Caki2 (cell line): ENCODE measurements around the gene CLASRP. TPM values are rescaled to one million over a fixed set of nuclear protein-coding genes. Genes with fewer than 3 reads are reported as not detected.
"Not testable (repeated sequence)": the region's sequence is repeated elsewhere in the genome, so short reads cannot be mapped to it uniquely, and the experiment has no call there.

ENCODE experiments used
- DNase-seq: peaks from one replicate; pipeline ENCODE4 v3.0.0-alpha.2; 2015; ENCODE audit warnings: low read depth
- in situ Hi-C: cut with HindIII; loops from 2 replicates; pipeline ENCODE4 v1.10.0; 2016; ENCODE audit warnings: low sequenced_read_pairs, low pct_unique_long_range_greater_than_20kb, mixed read lengths
- total RNA-seq: library from RNA; depleted of rRNA; stranded (reverse); fragments of >200 nt; shearing (Covaris generic); gene quantifications from 2 replicates; pipeline ENCODE4 v1.2.3, GENCODE V29; 2014; ENCODE audit warnings: low replicate concordance; rRNA removed

The CLASRP gene, protein sequence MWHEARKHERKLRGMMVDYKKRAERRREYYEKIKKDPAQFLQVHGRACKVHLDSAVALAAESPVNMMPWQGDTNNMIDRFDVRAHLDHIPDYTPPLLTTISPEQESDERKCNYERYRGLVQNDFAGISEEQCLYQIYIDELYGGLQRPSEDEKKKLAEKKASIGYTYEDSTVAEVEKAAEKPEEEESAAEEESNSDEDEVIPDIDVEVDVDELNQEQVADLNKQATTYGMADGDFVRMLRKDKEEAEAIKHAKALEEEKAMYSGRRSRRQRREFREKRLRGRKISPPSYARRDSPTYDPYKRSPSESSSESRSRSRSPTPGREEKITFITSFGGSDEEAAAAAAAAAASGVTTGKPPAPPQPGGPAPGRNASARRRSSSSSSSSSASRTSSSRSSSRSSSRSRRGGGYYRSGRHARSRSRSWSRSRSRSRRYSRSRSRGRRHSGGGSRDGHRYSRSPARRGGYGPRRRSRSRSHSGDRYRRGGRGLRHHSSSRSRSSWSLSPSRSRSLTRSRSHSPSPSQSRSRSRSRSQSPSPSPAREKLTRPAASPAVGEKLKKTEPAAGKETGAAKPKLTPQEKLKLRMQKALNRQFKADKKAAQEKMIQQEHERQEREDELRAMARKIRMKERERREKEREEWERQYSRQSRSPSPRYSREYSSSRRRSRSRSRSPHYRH
- total RNA-seq, result 10.1 and 13.8 TPM in 2 replicates

DNA sequence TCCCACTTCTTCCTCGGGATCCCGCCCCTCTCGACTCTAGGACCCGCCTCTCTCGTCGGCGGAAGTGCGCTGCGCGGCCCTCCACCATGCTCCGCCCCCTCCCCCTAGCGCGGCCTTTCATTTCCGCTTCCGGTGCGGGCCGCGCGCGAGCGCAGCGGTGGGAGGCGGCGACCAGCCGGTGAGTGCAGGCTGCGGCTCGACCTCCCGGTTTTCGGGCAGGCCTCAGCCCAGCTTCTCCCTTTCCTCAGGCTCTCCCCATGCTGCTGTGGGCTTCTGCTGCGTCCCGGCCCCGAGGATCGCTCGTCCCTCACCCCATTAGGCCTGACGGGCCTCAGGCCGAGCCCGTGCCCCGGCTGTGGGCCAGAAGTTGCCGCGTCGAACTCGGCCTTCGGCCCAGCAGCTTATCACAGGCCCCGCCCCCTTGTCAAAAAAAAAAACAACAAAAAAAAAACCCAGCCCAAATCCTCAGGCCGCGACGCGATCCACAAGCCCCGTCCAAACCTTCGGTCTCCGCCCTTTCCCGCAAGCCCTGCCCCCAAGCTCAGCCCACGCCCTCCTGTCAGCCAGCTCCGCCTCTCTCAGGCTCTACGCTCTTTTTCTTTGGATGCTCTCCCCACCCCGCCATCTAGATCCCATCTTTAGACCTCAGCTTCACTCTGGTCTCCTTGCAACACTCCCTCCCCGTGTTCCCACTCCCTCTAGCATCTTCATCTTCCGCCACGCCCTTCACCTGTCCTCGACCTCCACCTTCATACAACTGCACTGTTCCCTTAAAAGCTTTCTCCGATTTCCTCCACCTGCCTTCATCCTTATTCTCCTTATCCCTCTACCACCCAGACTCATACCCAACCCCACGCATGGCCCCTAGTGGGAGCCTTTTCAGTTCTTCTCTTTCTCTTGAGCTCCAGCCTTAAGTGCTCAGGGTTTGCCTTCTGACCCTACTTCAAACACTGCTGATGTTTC lies at the start of gene CLASRP:
Gene CLASRP (plus strand): TSS at position 115 of the 963 bp plus-strand sequence. CDS start 1,168 bp downstream, outside the sequence.
- in situ Hi-C loops, result no loop called here
- peak; percentile 92 for DNase-seq

DNA sequence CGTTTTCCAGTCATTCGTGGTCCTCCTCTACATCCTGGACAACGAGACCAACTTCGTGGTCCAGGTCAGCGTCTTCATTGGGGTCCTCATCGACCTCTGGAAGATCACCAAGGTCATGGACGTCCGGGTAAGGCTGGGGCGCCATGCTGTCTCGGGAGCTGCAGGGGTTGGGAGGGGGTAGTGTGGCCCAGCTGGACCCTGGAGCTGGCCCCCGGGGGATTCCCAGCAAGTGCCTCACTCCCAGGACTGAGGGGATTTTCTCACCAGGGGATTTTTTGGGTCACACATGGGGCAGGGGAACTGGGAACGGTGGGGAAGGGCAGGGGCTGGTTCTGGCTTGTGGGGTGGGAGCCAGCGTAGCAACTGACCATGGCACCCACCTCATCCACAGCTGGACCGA lies 48.4 kb upstream of the CLASRP start:
- no peak for DNase-seq
- in situ Hi-C loops, result no loop called here

DNA sequence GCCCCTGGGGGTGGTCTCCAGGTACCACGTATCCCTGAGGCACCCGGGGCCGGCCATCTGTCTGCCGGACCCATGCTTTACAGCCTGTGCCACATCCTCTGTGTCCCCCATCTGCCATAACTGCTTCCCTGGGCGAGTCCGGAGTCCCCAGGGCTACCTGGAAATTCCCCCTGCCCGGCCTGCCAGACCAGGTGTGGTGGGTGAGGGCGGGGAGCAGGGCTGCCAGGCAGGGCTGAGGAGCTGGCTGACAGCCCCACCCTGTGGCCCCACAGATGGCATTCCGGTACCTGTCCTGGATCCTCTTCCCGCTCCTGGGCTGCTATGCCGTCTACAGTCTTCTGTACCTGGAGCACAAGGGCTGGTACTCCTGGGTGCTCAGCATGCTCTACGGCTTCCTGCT lies 47.9 kb upstream of the CLASRP start:
- in situ Hi-C loops, result no loop called here
- no peak for DNase-seq

DNA sequence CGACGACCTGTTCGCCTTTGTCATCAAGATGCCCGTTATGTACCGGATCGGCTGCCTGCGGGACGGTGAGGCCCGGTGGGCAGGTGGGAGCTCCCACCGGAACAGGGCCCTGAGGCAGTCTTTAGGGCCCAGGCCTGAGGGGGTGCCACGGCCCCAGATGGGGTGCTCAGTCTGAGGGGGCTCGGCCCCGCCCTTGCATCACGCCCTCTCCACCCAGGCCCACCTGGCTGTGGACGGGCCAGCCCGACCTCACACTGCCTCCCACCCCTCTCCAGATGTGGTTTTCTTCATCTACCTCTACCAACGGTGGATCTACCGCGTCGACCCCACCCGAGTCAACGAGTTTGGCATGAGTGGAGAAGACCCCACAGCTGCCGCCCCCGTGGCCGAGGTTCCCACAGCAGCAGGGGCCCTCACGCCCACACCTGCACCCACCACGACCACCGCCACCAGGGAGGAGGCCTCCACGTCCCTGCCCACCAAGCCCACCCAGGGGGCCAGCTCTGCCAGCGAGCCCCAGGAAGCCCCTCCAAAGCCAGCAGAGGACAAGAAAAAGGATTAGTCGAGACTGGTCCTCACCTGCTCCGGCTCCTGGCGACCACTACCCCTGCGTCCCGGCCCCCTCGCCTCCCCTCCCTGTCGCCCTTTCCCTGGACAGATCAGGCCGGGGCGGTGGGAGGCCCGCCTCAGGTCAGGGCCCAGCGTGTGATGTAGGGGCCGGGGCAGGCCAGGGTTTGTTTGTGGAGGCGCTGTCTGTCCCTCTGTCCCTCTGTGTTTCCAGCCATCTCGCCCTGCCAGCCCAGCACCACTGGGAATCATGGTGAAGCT lies 46.3 kb upstream of the CLASRP start:
- in situ Hi-C loops, result no loop called here

DNA sequence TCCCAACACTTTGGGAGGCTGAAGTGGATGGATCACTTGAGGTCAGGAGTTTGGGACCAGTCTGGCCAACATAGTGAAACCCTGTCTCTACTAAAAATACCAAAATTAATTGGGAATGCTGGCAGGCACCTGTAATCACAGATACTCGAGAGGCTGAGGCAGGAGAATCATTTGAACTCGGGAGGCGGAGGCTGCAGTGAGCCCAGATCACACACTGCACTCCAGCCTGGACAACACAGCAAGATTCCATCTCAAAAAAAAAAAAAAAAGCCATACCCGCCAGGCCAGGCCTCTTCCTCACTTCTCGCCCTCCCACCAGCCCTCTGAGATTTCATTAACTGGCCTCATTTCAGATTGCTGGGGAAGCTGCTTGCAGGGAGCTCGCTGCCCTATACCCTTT lies 45.3 kb upstream of the CLASRP start:
- DNase-seq, result no peak
- in situ Hi-C loops, result no loop called here

More for the DNA sequence above, 46.3 kb upstream of the CLASRP start:
- no peak for DNase-seq

DNA sequence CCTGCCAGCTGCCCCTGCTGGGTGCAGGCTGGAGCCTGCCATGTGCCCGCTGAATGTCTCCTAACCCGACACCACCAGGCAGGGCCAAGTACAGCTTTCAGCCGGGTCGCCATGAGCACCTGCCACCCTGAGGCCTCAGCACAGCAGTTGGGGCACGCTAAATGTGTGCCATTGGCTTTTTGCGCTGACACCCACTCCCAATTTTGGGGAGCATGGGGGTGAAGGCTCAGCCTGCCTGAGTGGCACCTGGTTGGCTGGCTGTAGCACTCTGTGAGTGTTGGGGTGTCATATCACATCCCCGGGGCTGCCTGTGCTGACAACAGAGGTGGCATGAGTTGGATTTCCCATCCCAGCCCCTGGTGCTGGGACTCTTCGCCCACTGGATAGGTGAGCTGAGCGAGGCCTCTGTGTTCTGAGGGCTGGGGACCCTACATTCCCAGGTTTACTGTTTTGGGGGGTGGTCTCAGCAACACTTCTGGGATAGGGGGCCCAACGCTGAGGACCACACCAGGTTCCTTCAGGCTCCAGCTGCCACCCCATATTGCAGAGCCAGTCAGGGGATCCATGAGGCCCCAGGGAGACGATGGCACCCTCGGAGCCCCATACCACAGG lies 44.8 kb upstream of the CLASRP start:
- in situ Hi-C loops, result no loop called here
- DNase-seq, result no peak

DNA sequence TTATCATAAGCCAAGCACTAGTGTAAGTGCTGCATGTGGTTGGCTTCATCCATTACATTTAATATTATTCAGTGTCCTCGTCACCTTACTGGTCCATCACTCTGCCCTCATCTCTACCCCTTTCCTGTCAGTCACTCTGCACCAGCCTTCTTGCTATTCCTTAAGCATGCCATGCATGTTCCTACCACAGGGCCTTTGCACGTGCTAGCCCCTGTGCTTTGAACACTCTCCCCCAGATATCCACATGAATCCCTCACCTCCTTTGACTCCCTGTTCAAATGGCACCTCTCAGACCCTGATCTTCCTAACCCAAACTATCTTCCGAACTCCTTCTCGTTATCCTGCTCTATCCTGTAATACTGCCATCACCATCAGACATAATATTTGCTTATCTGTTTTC lies 40.8 kb upstream of the CLASRP start:
- in situ Hi-C loops, result no loop called here
- DNase-seq, result no peak

DNA sequence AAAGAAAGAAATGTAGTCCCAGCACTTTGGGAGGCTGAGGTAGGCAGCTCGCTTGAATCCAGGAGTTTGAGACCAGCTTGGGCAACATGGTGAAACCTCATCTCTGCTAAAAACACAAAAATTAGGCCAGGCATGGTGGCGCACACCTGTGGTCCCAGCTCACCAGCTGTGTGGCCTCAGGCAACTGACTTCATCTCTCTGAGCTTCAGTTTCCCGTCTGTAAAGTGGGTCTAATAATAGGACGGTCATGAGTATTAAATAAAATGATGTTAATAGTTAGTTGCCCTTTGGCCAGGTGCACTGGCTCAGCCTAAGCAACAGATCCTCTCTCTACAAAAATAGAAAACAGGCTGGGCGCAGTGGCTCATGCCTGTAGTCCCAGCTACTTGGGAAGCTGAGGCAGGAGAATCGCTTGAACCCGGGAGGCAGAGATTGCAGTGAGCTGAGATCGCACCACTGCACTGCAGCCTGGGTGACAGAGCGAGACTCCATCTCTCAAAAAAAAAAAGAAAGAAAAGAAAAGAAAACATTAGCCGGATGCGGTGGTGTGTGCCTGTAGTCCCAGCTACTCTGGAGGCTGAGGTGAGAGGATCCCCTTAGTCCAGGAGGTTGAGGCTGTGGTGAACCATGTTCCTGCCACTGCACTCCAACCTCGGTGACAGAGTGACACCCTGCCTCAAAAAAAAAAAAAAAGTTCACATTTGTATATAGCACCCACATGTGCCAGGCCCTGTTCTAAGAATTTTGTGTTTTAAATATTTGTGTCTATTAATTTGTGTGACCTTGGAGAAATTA lies 39.5 kb upstream of the CLASRP start:
- in situ Hi-C loops, result not testable (repeated sequence)

DNA sequence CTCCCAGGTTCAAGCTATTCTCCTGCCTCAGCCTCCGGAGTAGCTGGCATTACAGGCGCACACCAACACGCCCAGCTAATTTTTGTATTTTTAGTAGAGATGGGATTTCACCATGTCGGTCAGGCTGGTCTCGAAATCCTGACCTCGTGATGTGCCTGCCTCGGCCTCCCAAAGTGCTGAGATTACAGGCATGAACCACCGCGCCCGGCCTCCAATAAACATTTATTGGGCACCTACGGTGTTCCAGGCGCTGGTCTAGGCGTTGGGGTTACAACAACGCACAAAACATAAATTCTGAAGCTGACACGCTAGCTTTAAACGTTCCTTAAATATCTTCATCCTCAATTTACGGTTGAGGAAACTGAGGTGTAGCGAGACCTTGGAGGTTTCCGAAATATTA lies 38.2 kb upstream of the CLASRP start:
- DNase-seq, in situ Hi-C loops: not testable (repeated sequence)

More for the DNA sequence above, 39.5 kb upstream of the CLASRP start:
- DNase-seq, result not testable (repeated sequence)

DNA sequence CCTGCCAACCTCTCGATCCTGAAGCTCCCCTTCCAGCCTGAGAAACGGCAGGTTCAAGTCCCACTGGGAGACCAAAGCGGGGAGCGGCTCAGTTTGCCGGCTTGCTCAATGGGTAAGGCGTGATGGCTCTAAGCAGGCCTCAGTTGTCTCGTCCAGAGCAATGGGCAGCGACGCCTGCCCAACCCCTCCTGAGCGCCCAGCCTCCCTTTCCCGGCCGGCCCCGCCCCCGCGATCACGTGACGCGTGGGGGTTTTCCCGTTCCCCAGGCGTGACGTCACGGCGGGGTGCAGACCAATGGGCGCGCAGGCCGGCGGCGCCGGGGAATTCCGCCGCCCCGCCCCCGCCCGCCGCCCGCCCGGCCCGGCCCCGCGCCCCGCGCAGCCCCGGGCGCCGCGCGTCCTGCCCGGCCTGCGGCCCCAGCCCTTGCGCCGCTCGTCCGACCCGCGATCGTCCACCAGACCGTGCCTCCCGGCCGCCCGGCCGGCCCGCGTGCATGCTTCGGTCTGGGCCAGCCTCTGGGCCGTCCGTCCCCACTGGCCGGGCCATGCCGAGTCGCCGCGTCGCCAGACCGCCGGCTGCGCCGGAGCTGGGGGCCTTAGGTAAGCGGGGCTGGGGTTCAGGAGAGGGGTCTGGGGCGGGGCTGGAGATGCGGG lies 37.6 kb upstream of the CLASRP start, which contains the start of gene RELB:
Gene RELB (plus strand): TSS at position 378 of the 653 bp plus-strand sequence. CDS start 116 bp downstream, at position 494.
- DNase-seq, result peak; percentile 88
- in situ Hi-C loops, result no loop called here

DNA sequence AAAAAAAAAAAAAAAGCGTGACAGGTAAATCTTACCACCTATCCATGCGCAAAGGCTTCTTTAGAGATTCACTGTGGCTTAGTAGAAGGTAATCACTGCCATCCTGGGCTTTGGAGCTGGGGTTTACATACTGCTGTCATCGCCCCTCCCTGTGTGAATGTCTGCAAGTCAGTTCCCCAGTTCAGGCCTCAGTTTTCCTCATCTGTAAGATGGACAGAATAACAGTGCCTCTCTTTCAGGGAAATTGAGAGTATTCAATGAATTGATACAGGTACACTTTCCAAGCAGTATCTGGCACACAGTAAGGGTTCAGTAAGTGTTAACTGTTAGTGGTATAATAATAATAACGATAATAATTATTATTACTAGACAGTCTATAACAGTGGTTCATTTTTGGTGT lies 35.4 kb upstream of the CLASRP start:
- no peak for DNase-seq
- in situ Hi-C loops, result no loop called here

DNA sequence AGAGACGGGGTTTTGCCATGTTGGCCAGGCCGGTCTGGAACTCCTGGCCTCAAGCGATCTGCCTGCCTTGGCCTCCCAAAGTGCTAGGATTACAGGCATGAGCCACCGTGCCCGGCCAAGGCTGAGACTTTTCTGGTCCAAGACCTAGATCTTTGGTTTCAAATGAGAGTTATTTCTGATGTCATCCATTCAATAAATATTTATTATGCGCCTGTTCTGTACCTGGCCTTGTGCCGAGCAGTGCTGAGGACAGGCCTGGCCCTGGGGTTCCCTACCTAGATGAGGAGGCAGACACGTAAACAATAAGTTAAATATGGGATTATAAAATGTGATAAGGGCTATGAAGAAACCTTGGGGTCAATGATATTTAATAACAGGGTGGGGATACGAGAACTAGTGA lies 33.1 kb upstream of the CLASRP start:
- in situ Hi-C loops, result no loop called here

DNA sequence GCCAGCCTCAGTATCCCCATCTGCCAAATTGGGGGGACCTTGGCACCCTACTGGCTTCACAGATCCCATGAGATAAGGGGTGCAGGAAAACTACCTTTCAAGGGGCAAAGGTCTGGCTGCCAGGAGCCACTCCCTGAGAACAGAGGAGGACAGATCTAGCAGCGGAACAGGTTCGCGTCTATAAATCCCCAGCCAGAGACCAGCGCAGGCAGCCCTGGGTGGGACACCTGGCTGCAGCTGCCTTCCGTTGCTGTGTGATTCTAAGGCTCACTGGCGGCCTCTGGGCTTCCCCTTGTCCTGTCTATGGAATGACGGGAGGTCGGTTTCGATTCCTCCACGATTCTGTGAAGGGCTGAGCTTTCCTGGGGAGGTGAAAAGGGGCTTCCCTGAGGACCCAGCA lies 30.3 kb upstream of the CLASRP start:
- in situ Hi-C loops, result no loop called here
- DNase-seq, result no peak

More for the DNA sequence above, 33.1 kb upstream of the CLASRP start:
- no peak for DNase-seq

DNA sequence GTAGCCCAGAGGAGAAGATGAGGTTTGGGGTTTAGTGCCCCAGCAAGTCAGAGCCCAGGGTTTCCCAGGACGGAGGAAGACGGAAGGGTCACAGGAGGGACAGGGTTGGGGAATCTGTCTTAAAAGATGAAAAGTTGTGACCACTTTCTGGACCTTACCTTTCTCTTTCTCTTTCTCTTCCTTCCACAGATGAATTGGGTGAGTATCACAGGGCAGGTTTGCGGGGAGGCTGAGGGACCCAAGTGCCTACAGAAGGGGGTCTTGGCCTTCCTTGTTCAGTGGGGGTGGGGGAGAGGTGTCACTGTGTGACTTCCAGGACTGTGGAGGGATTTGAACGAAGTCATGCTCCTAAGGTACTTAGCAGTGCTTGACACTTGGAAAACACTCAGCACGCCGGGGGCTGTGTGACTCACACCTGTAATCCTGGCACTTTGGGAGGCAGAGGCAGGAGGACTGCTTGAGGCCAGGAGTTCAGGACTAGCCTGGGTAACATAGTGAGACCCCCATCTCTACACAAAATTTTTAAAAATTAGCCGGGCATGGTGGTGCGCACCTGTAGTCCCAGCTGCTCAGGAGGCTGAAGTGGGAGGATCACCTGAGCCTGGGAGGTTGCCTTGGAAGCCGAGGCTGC lies 29.1 kb upstream of the CLASRP start:
- DNase-seq, result no peak
- in situ Hi-C loops, result no loop called here

DNA sequence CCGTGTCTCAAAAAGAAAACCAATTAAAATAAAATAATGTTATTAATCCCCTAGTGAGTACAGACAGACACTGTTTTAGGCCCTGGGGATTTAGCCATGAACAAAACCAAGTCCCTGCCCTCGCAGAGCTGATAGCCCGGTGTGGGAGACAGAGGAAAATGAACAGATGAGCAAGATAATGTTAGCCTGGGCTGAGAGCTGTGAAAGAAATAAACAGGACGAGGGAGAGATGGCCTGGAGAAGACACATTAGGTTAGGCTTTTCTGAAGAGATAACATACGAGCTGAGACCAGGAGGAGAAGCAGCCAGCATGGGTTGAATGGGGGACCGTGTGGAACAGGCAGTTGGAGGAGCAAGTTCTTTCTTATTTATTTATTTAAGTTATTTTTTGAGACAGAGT lies 28.5 kb upstream of the CLASRP start:
- in situ Hi-C loops, result no loop called here
- DNase-seq, result no peak

DNA sequence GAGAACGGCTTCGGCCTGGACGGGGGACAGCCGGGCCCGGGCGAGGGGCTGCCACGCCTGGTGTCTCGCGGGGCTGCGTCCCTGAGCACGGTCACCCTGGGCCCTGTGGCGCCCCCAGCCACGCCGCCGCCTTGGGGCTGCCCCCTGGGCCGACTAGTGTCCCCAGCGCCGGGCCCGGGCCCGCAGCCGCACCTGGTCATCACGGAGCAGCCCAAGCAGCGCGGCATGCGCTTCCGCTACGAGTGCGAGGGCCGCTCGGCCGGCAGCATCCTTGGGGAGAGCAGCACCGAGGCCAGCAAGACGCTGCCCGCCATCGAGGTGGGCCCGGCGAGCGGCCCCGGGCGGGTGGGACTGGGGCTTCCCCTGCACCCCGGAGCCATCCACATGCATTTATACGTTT lies 26.9 kb upstream of the CLASRP start:
- no peak for DNase-seq
- in situ Hi-C loops, result no loop called here
